ENCODE results near the gene UBE2L5. TPM values are rescaled to one million over a fixed set of nuclear protein-coding genes. Genes with fewer than 3 reads are reported as not detected.
A peak's percentile ranks its signal among the peaks of the same experiment; 100 is the strongest.

The UBE2L5 gene
- total and polyA plus RNA-seq, 2 of the 4 experiments (the other 2 are of a cell fraction) = 0.18 TPM; not detected in 1

GRCh38 chr13:30408319-30409101 lies 13.8 kb upstream of the UBE2L5 start:
- 47% methylated on average over 11 of the region's 51 CpGs; no CpG with 5 or more reads in 1 of the 2 experiments for WGBS, 2 experiments (ENCODE audit: extremely low coverage in 2 of 2, insufficient read length in 1 of 2)
- intact Hi-C loops (cut with micrococcal nuclease) = loop anchor here (1.0 to 10.0 kb wide), 2 partner anchors 164 to 456 kb away; no protein-coding TSS in a partner anchor

More at GRCh38 chr13:30408319-30409101, 13.8 kb upstream of the UBE2L5 start:
- Histone ChIP-seq H3K4me2 (ENCODE audit: low read depth, low read length) (peak overlapping the region; percentile 57), H2AFZ (replicated peaks; ENCODE audit: low read length, poor library complexity) (peak overlapping the region; percentile 95), H3K27me3 (ENCODE audit: control insufficient read depth, insufficient read depth, low read length) (no peaks in the 10 kb centered on the region; the same call in none of the 2 replicates), H3K9me1 (ENCODE audit: insufficient read depth, low read length) (0 out of 2 replicates have a peak, but pooled peaks cover 4% of the 10 kb centered on the region), H3K79me1 (ENCODE audit: low read depth in 1 of 2, low read length in 2 of 2) (no peaks in the 10 kb centered on the region), H3K56ac (ENCODE audit: extremely low read depth, insufficient read depth, low read length) (no peak overlapping the region), H3K23ac (ENCODE audit: low read depth, low read length) (no peak overlapping the region; the same call in 1 of the 2 replicates), H3K18ac (ENCODE audit: low read depth, low read length) (0 out of 2 replicates have a peak overlapping the region, but pooled peaks have one; percentile 79), H2BK120ac (ENCODE audit: low read depth, low read length) (peak overlapping the region; percentile 58), H2AK5ac (ENCODE audit: low read depth, low read length) (peak overlapping the region; percentile 32; the same call in 1 of the 2 replicates), H2BK20ac (ENCODE audit: low read depth, low read length) (no peak overlapping the region), H4K5ac (ENCODE audit: low read depth, low read length) (peak overlapping the region; percentile 74), H4K8ac (ENCODE audit: low read depth in 2 of 2, low read length in 2 of 2) (peak overlapping the region; percentile 88 to 93), H3K27ac (ENCODE audit: insufficient read depth, low read length) (no peak overlapping the region), H3K9ac (ENCODE audit: low read depth, low read length) (peak overlapping the region; percentile 64), H3K36me3 (ENCODE audit: control insufficient read depth, insufficient read depth, low read length) (no peaks in the 10 kb centered on the region), H3K4me1 (ENCODE audit: control insufficient read depth, insufficient read depth, low read length) (peaks cover 2% of the 10 kb centered on the region; the same call in 1 of the 2 replicates), H2BK5ac (ENCODE audit: low read depth, low read length, poor library complexity, severe bottlenecking) (no peak overlapping the region), H4K20me1 (ENCODE audit: insufficient read depth, low read length) (no peaks in the 10 kb centered on the region), H3K14ac (replicated peaks; ENCODE audit: low read depth, low read length) (peak overlapping the region; percentile 38; the same call in 1 of the 2 replicates), H2AK9ac (replicated peaks; ENCODE audit: low read depth, low read length, poor library complexity) (peak overlapping the region; percentile 73), H2BK15ac (ENCODE audit: low read depth, low read length) (peak overlapping the region; percentile 72; the same call in 2 of the 3 replicates), H3K4ac (ENCODE audit: low read depth, low read length) (peak overlapping the region; percentile 58), H4K91ac (ENCODE audit: insufficient read depth, low read depth, low read length) (peak overlapping the region; percentile 58), H3K4me3 (ENCODE audit: insufficient read depth, low read depth, low read length) (peak overlapping the region; percentile 27), H3K9me3 (ENCODE audit: control insufficient read depth, insufficient read depth, low read length) (no peaks in the 10 kb centered on the region)
- BruUV-seq (replicated peaks) = no TSS peak
- ChIA-PET CTCF (no interaction called here), POLR2A (ENCODE audit: unreplicated experiment) (no interaction called here)
- no peak for TF ChIP-seq RFX5 (IDR thresholded peaks at IDR 0.05; ENCODE audit: low read depth, low read length)
- no peak for TF ChIP-seq FOS (IDR thresholded peaks at IDR 0.05; ENCODE audit: low read depth, low read length)
- peak; percentile 63 for TF ChIP-seq USF2 (IDR thresholded peaks at IDR 0.05; ENCODE audit: low read depth, low read length)
- no peak for TF ChIP-seq MXI1 (IDR thresholded peaks at IDR 0.05; ENCODE audit: borderline replicate concordance, low read depth, low read length)
- TF ChIP-seq RCOR1 (IDR thresholded peaks at IDR 0.05; ENCODE audit: insufficient replicate concordance, low read length) = no peak
- TF ChIP-seq ELK1 (IDR thresholded peaks at IDR 0.05; ENCODE audit: borderline replicate concordance, low read depth, low read length) = no peak
- peak; percentile 58; the same call in 1 of the 2 replicates for TF ChIP-seq MAZ (IDR thresholded peaks at IDR 0.05; ENCODE audit: borderline replicate concordance, low read depth, low read length)
- peak; percentile 65 for TF ChIP-seq SMC3 (IDR thresholded peaks at IDR 0.05; ENCODE audit: low read depth, low read length)
- TF ChIP-seq BHLHE40 (IDR thresholded peaks at IDR 0.05; ENCODE audit: low read depth, low read length) = no peak; the same call in 1 of the 2 replicates
- TF ChIP-seq CTCF (conservative IDR thresholded peaks at IDR 0.05; ENCODE audit: low read depth, low read length) = peak; percentile 57
- peak; percentile 56 for TF ChIP-seq RAD21 (IDR thresholded peaks at IDR 0.05; ENCODE audit: low read length)
- no peak for TF ChIP-seq CHD1 (IDR thresholded peaks at IDR 0.05; ENCODE audit: low read depth, low read length)
- DNase-seq (peak; percentile 79), ATAC-seq (ENCODE audit: low read depth) (peak; percentile 89)
- in situ Hi-C loops (cut with MboI; ENCODE audit: low sequenced_read_pairs) (no loop called here), dilution Hi-C loops (cut with HindIII; ENCODE audit: low sequenced_read_pairs, unreplicated experiment) (no loop called here)
